ENCODE results near the gene KNSTRN.

Gene KNSTRN

GRCh38 chr15:40361640-40362039, 20.9 kb upstream of the KNSTRN start:
- H3K27ac ChIP-seq, result no peak overlapping the region
- TF ChIP-seq CTCF (IDR thresholded peaks at IDR 0.05), result no peak
- no peak for TF ChIP-seq ZFX (IDR thresholded peaks at IDR 0.05; ENCODE audit: borderline replicate concordance)

DNA sequence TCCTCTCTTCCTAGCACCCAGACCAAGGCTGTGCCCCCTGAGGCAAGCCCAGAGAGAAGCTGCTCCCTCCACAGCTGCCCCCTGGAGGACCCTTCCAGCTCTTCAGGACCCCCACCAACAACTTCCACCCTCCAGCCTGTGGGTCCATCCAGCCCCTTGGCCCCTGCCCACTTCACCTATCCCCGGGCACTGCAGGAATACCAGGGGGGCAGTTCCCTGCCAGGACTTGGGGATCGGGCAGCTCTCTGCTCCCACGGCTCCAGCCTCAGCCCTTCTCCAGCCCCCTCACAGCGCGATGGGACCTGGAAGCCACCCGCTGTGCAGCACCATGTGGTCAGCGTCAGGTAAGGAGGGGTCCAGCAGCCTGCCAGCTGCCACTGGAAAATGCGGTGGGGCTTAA, 18.9 kb upstream of the KNSTRN start:
- H3K27ac ChIP-seq, result no peak overlapping the region
- TF ChIP-seq ZFX (IDR thresholded peaks at IDR 0.05; ENCODE audit: borderline replicate concordance) (no peak), CTCF (IDR thresholded peaks at IDR 0.05) (no peak)

- TF ChIP-seq CTCF (IDR thresholded peaks at IDR 0.05) (no peak), ZFX (IDR thresholded peaks at IDR 0.05; ENCODE audit: borderline replicate concordance) (no peak)
- no peak overlapping the region for H3K27ac ChIP-seq
These were observed 18.3 kb upstream of the KNSTRN start for GRCh38 chr15:40364251-40364650.

DNA sequence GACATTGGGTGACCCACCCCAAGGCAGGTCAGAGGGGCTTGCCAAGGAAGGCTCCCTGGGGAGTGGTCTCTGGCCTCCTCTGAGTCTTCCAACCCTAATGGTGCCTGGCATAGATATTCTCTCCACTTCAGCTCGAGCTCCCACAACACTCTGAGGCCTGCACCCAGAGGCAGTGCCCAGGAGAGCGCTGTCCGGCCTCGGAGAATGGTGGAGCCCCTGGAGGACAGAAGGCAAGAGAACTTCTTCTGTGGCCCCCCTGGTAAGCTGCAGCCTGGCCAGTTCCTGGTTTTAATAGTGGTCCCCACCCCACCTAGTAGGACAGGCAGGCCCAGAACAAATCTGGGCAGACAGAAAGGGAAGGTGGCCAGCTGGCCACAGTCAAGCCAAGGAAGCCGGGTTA, 17.5 kb upstream of the KNSTRN start:
- no peak overlapping the region for H3K27ac ChIP-seq
- TF ChIP-seq ZFX (IDR thresholded peaks at IDR 0.05; ENCODE audit: borderline replicate concordance), result no peak
- TF ChIP-seq CTCF (IDR thresholded peaks at IDR 0.05), result no peak

DNA sequence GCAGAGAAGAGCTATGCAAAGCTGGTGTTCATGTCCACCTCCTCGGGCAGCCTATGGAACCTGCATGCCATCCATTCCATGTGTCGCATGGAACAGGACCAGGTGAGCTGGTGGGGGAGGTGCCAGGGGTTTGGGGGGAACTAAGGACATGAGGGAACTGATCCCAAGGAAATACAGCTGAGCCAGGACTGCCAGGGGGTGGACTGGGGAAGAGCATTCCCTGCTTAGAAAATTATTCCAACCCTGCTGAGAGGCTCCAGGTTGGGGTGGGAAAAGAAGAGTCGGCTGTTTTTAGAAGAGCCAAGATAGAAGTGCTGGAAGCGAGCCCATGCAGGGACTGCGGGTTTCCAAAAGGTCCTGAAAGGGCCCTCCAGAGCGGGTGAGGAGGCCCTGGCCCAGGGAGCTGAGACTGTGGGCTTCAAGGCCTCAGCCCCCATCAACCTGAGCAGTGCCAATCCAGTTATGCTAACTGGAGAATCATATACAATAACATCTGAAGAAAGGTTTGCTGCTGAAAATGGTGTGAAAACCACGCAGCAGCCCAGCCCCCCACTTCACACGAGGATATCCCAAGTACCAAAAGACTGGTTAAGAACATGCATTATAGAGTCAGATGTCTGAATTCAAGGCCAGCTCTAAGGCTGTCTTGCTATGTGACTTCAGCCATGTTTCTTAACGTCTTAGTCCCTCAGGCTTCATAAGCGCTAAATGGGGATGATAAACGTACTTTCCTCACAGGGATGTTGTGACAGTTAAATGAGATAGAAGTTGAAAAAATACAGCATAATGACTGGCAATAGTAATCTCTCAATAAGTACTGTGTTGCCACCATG, 16.7 kb upstream of the KNSTRN start:
- TF ChIP-seq CTCF (IDR thresholded peaks at IDR 0.05) (no peak), ZFX (IDR thresholded peaks at IDR 0.05; ENCODE audit: borderline replicate concordance) (no peak)
- H3K27ac ChIP-seq, result no peak overlapping the region

DNA sequence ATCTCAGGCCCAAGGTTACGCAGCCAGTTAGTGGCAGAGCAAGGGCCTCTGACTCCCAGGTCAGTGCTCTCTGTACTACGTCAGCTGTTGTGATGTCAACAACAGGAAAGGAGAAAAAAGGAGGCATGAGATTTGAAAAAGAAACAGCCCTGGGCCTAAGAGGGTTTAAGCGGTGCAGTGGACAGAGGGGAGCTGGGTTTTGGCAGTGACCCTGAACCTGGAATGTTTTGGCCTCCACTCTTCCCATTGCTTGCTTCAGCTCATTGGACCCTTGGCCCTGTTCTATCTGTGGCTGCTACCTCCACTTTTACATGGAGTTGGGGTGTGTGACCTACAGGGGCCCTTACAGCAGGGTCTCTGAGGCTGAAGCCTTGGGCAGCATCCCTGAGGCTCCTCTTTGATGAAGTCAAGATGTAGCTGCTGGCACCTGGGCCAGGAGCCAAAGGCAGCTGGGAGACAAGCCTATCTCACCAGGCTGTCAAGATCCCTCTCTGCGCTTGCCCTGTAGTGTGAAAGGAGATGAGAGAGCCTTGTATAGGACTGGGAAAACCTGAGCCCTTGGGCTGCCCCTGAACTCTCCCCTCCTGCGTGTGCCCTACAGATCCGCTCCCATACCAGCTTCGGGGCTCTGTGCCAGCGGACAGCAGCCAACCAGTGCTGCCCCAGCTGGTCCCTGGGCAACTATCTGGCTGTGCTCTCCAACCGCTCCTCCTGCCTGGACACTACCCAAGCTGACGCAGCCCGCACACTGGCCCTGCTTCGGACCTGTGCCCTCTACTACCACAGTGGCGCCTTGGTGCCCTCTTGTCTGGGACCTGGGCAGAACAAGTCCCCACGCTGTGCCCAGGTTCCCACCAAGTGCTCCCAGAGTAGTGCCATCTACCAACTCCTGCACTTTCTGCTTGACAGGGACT, 15.8 kb upstream of the KNSTRN start:
- TF ChIP-seq CTCF (IDR thresholded peaks at IDR 0.05), result no peak
- no peak for TF ChIP-seq ZFX (IDR thresholded peaks at IDR 0.05; ENCODE audit: borderline replicate concordance)
- peak overlapping the region; percentile 67 for H3K27ac ChIP-seq

DNA sequence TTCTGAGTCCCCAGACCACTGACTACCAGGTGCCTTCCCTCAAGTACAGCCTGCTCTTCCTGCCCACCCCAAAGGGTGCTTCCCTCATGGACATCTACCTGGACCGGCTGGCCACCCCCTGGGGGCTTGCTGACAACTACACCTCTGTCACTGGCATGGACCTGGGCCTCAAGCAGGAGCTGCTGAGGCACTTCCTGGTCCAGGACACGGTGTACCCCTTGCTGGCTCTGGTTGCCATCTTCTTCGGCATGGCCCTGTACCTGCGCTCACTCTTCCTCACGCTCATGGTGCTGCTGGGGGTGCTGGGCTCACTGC, 15.2 kb upstream of the KNSTRN start:
- peak overlapping the region; percentile 67 for H3K27ac ChIP-seq

More for the DNA sequence above, 15.2 kb upstream of the KNSTRN start:
- TF ChIP-seq ZFX (IDR thresholded peaks at IDR 0.05; ENCODE audit: borderline replicate concordance) (no peak), CTCF (IDR thresholded peaks at IDR 0.05) (no peak)
